GM20431 (cell line): ENCODE measurements around the gene CRACDL.

Source experiments
- in situ Hi-C: fragments of 300-500 bp; cut with MseI, MboI; formaldehyde crosslinking; loops from one replicate; pipeline ENCODE4 v1.15.0; 2020; ENCODE audit warnings: low sequenced_read_pairs; ENCODE audit not compliant: unreplicated experiment

Gene CRACDL

GRCh38 chr2:98867539-98868309 is 68.3 kb downstream of the CRACDL start:
- in situ Hi-C loops, result no loop called here

- in situ Hi-C loops, result no loop called here
Observed at GRCh38 chr2:98866033-98866432, 70.0 kb downstream of the CRACDL start.

GRCh38 chr2:98861601-98862000 is 74.4 kb downstream of the CRACDL start:
- in situ Hi-C loops, result no loop called here

GRCh38 chr2:98859323-98859722 is 76.7 kb downstream of the CRACDL start:
- in situ Hi-C loops, result no loop called here

GRCh38 chr2:98857001-98857400 is 79.0 kb downstream of the CRACDL start:
- in situ Hi-C loops, result no loop called here

- in situ Hi-C loops, result no loop called here
Observed at GRCh38 chr2:98854682-98855081, 81.3 kb downstream of the CRACDL start.

GRCh38 chr2:98852932-98853331 is 83.1 kb downstream of the CRACDL start:
- in situ Hi-C loops, result no loop called here

- in situ Hi-C loops, result no loop called here
Observed at GRCh38 chr2:98850074-98850473, 86.0 kb downstream of the CRACDL start.

- in situ Hi-C loops, result loop anchor here (10.0 kb wide), 1 partner anchor 204 kb away; no protein-coding TSS in a partner anchor
Observed at GRCh38 chr2:98849113-98849512, 86.9 kb downstream of the CRACDL start.

GRCh38 chr2:98847853-98848252 is 88.2 kb downstream of the CRACDL start:
- in situ Hi-C loops, result loop anchor here (10.0 kb wide), 1 partner anchor 203 kb away; no protein-coding TSS in a partner anchor

GRCh38 chr2:98846041-98846440 is 90.0 kb downstream of the CRACDL start:
- in situ Hi-C loops, result loop anchor here (10.0 kb wide), 1 partner anchor 201 kb away; no protein-coding TSS in a partner anchor

- in situ Hi-C loops, result loop anchor here (10.0 kb wide), 1 partner anchor 197 kb away; no protein-coding TSS in a partner anchor
Observed at GRCh38 chr2:98842136-98842535, 93.9 kb downstream of the CRACDL start.

GRCh38 chr2:98839292-98839691 is 96.7 kb downstream of the CRACDL start:
- in situ Hi-C loops, result no loop called here

GRCh38 chr2:98835831-98836385 is 100.1 kb downstream of the CRACDL start:
- in situ Hi-C loops, result no loop called here

- in situ Hi-C loops, result no loop called here
Observed at GRCh38 chr2:98833917-98834263, 102.1 kb downstream of the CRACDL start.

- in situ Hi-C loops, result no loop called here
Observed at GRCh38 chr2:98833172-98833916, 102.7 kb downstream of the CRACDL start.

GRCh38 chr2:98832172-98832571 is 103.9 kb downstream of the CRACDL start:
- in situ Hi-C loops, result no loop called here

GRCh38 chr2:98830571-98831145 is 105.4 kb downstream of the CRACDL start:
- in situ Hi-C loops, result no loop called here

- in situ Hi-C loops, result no loop called here
Observed at GRCh38 chr2:98829581-98830270, 106.3 kb downstream of the CRACDL start.

- in situ Hi-C loops, result no loop called here
Observed at GRCh38 chr2:98828793-98829371, 107.1 kb downstream of the CRACDL start.
